GM12875 (cell line): Measurements from ENCODE around the gene COX4I2.
"Not testable (repeated sequence)": the region's sequence is repeated elsewhere in the genome, so short reads cannot be mapped to it uniquely, and the experiment has no call there.

Experiments
- H3K4me3 ChIP-seq: one replicate; pipeline ENCODE4 v1.5.1; 2011; ENCODE audit warnings: low read depth, low read length, control low read depth
- TF ChIP-seq, protein P1 (sequence below): IDR thresholded peaks from 2 replicates; pipeline ENCODE4 v1.5.1; 2011; ENCODE audit warnings: low read depth, mild to moderate bottlenecking, control low read depth, inconsistent platforms, low read length, moderate library complexity, borderline replicate concordance; ENCODE audit not compliant: insufficient read depth

COX4I2 gene

DNA sequence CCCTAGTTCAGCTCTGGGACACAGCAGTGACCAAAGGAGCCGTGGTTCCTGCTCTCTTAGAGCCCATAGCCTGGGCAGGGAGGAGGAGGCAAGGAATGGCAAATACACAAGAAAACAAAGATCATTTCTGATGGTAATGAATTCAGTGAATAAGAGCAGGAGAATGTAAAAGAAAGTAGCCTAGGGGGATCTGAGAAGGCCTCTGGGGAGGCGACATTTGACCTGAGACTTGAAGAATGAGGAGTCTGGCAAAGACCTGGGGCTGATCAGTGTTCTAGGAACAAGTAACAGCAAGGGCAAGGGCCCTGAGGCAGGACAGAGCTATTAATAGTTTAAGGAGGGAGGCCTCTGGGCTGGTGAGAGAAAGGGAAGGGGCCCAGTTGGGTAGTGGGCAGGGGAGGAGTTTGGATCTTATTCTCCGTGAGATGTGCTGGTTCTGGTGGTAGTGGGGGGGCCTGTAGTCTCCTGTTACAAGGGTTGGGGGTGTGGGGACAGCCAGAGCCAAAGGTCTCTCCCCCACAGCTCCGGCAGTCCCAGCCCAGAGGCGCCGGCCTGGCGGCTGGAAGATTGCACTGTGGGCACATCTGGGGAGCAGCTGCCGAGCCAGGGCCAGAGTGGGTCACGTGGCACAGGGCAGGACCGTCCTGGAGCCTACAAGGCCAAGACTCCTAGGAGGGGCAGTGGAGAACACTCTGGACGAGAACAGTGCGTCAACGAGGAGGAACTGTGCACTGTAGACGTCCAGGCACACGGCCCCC, 41.9 kb upstream of the COX4I2 start:
- H3K4me3 ChIP-seq: no peak overlapping the region
- TF ChIP-seq, protein P1, sequence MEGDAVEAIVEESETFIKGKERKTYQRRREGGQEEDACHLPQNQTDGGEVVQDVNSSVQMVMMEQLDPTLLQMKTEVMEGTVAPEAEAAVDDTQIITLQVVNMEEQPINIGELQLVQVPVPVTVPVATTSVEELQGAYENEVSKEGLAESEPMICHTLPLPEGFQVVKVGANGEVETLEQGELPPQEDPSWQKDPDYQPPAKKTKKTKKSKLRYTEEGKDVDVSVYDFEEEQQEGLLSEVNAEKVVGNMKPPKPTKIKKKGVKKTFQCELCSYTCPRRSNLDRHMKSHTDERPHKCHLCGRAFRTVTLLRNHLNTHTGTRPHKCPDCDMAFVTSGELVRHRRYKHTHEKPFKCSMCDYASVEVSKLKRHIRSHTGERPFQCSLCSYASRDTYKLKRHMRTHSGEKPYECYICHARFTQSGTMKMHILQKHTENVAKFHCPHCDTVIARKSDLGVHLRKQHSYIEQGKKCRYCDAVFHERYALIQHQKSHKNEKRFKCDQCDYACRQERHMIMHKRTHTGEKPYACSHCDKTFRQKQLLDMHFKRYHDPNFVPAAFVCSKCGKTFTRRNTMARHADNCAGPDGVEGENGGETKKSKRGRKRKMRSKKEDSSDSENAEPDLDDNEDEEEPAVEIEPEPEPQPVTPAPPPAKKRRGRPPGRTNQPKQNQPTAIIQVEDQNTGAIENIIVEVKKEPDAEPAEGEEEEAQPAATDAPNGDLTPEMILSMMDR: no peak

DNA sequence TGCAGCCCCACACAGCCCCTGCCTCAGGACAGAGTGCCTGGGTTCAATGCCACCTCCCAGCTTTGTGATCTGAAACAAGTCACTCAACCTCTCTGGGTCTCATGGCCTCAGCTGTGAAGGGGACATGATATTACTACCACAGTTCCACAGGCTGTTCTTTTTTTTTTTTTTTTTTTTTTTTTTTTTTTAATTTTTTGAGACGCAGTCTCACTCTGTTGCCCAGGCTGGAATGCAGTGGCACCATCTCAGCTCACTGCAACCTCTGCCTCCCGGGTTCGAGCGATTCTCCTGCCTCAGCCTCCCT, 41.3 kb upstream of the COX4I2 start:
- H3K4me3 ChIP-seq: not testable (repeated sequence)

DNA sequence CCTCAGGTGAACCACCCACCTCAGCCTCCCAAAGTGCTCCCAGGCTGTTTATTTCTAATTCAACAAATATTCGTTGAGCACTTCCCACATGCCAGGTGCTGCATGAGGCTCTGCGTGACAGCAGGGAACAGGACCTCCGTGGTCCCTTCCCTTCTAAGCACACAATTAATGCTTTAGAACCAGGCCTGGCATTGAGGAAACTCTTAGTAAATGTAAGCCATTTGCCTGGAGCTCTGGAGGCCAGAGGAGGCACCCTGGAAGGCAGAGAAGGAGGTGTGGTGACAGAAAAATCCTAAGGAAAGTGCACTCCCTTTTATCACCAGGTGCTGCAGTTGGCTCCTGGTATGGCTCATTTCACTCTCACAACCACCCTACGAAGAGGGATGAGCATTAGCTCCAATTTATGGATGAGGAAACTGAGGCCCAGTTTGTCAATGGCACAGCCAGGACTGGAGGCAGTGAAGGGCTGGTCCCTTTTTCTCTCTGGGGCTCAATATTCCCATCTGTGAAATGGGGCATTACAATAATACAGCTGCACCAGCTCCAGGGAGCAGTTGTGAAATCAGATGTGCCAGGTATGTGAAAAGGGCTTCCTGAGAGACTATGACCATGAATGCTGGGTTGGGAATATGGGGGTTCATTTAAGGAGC, 40.8 kb upstream of the COX4I2 start:
- TF ChIP-seq, protein P1: no peak
- no peak overlapping the region for H3K4me3 ChIP-seq

DNA sequence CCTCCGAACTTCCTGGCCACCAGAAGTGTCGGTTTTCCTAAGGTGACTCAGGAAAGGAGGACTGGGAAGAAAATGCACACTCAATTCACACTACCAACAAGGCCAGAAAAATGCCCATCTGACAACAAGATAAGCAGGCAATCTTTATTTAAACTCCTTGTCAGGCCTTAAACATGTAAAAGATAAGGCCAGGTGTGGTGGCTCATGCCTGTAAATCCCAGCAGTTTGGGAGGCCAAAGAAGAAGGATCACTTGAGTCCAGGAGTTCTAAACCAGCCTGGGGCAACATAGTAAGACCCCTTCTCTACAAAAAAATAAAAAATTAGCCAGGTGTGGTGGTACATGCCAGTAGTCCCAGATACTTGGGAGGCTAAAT, 40.2 kb upstream of the COX4I2 start:
- TF ChIP-seq, protein P1: no peak
- no peak overlapping the region for H3K4me3 ChIP-seq

DNA sequence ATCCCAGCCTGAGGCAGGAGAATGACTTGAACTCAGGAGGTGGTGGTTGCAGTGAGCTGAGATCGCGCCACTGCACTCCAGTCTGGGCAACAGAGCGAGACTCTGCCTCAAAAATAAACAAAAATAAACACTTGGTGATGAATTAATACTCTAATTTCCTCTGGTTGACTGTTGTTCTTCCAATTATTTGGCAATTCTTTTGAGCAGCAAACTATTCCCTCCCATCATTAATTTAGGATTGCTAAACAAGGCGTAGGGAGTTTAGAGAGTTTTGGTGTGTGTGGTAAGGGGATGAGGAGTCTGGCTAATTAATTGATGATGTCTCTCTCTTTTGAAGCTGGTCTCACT, 35.3 kb upstream of the COX4I2 start:
- no peak overlapping the region for H3K4me3 ChIP-seq
- TF ChIP-seq, protein P1: no peak

DNA sequence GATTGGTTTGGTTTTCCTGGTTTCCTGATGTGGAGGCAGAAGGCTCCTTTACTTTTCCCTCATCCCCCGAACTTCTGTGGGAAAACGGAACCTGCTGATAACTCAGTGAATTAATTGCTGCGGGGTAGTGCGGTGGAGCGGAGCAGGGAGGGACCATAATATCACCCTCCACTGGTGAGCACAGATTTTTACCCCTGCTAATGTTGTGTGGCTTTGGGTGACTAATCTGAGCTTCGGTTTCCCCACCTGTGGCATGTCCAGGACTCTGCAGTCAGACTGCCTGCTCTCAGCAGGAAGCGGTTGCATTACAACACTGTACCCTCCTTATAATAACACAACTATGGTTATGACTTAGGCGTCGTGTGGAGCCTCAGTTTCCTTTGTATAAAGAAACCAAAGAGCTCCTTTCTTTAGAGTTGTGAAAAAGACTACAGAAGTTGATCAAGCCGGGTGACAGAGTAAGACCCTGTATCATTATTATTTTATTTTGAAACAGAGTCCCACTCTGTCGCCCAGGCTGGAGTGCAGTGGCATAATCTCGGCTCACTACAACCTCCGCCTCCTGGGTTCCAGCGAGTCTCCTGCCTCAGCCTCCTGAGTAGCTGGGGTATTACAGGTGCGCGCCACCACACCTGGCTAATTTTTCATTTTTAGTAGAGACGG, 34.8 kb upstream of the COX4I2 start:
- no peak overlapping the region for H3K4me3 ChIP-seq

DNA sequence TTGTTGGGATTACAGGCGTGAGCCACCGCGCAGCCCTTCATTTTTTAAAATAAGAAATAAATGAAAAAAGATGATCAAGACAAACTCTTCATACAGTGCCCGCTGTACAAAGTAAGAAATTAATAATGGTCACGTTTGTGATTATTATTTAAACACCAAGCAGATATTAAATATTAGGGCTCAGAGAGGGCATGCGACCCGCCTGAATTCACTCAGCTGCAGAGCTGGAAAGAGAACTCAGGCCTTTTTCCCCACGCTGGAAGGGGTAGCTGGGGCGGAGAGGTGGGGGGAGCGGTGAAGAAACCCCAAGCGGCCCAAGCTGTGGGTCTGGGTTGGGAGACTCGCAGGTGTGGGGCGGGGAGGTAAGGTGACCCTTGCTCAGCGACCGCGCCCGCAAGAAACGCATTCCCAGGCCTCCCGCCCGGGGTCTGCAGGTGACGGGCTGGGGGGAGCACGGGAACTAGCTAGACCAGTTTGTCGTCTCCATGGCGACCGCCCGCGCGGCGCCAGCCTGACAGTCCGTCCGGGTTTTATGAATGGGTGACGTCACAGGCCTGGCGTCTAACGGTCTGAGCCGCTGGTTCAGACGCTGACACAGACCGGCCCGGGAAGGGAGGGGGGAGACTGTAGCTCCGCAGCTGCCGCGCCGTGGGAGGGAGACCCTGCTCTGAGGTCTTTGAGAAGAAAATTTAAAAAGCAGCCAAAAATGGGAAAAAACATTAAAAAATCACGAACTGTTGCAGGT, 33.7 kb upstream of the COX4I2 start:
- peak overlapping the region; percentile 55 for H3K4me3 ChIP-seq

More for the DNA sequence above, 34.8 kb upstream of the COX4I2 start:
- TF ChIP-seq, protein P1: no peak

More for the DNA sequence above, 33.7 kb upstream of the COX4I2 start:
- TF ChIP-seq, protein P1: no peak
